Chondrocyte (in vitro differentiated cells): Measurements from ENCODE around the gene ARHGAP31. TPM values are rescaled to one million over a fixed set of nuclear protein-coding genes. Genes with fewer than 3 reads are reported as not detected.
A peak's percentile ranks its signal among the peaks of the same experiment; 100 is the strongest.

ENCODE experiments used
- DNase-seq: peaks from one replicate; pipeline ENCODE4 v3.0.0; 2021; ENCODE audit warnings: mixed read lengths, low spot score
- H3K27ac Mint-ChIP-seq: one replicate; pipeline ENCODE4 v1.8.0; 2021; ENCODE audit warnings: mild to moderate bottlenecking, moderate library complexity, mixed read lengths; ENCODE audit not compliant: unreplicated experiment
- H3K27me3 Mint-ChIP-seq: 2 replicates; pipeline ENCODE4 v1.8.0; 2021; ENCODE audit warnings: low read depth, mixed read lengths
- H3K36me3 Mint-ChIP-seq: 2 replicates; pipeline ENCODE4 v1.8.0; 2021; ENCODE audit warnings: low read depth, mixed read lengths
- H3K4me1 Mint-ChIP-seq: 2 replicates; pipeline ENCODE4 v1.8.0; 2021; ENCODE audit warnings: low read depth, mild to moderate bottlenecking, mixed read lengths
- H3K4me3 Mint-ChIP-seq: one replicate; pipeline ENCODE4 v1.8.0; 2021; ENCODE audit warnings: mild to moderate bottlenecking, moderate library complexity, mixed read lengths; ENCODE audit not compliant: unreplicated experiment
- H3K9me3 Mint-ChIP-seq: 2 replicates; pipeline ENCODE4 v1.8.0; 2021; ENCODE audit warnings: low read depth, mixed read lengths
- CTCF ChIP-seq: fragments of 200-600 bp; sonication (generic); IDR thresholded peaks from 2 replicates; pipeline ENCODE4 v1.5.0; 2021; ENCODE audit warnings: antibody characterized with exemption, mild to moderate bottlenecking, moderate library complexity
- long read RNA-seq: library from polyadenylated mRNA; stranded (forward); transcript quantifications from one replicate; pipeline ENCODE4 v2.0.0, GENCODE V29; 2021
- total RNA-seq: library from RNA; stranded (reverse); gene quantifications from 3 replicates; pipeline ENCODE4 v1.2.1, GENCODE V29; 2021

Gene ARHGAP31
- 35.2 to 50.3 TPM (median 37.1 TPM) in 3 replicates for total RNA-seq
- long read RNA-seq, full-length matches to known transcripts, result 16 of 28 reads
- long read RNA-seq, partial matches to known transcripts, result 4 of 28 reads
- long read RNA-seq, other reads (novel, unspliced or antisense), result 8 of 28 reads

- DNase-seq, result peak; percentile 90
- Mint-ChIP-seq H3K4me1 (peaks cover 52% of the 10 kb centered on the region), H3K27me3 (no peaks in the 10 kb centered on the region), H3K9me3 (no peaks in the 10 kb centered on the region), H3K27ac (peak within 1 kb of the TSS; percentile 95), H3K4me3 (peak within 1 kb of the TSS; percentile 89), H3K36me3 (peaks cover 1% of the 10 kb centered on the region)
- no peak for TF ChIP-seq CTCF
These were observed at the start of gene ARHGAP31 for GRCh38 chr3:119293871-119294695. ARHGAP31 (plus strand) TSS chr3:119294383; CDS start chr3:119294905, 522 bp downstream.

GRCh38 chr3:119245778-119246177 is 48.4 kb upstream of the ARHGAP31 start:
- Mint-ChIP-seq H3K4me1 (peaks cover 3% of the 10 kb centered on the region), H3K4me3 (no peak overlapping the region), H3K36me3 (peaks cover 6% of the 10 kb centered on the region), H3K9me3 (peaks cover 26% of the 10 kb centered on the region), H3K27me3 (no peaks in the 10 kb centered on the region), H3K27ac (peak overlapping the region; percentile 12)
- TF ChIP-seq CTCF, result no peak
- DNase-seq, result no peak

- no peak overlapping the region for H3K4me3 Mint-ChIP-seq
These were observed 39.0 kb upstream of the ARHGAP31 start for GRCh38 chr3:119255214-119255613.

DNA sequence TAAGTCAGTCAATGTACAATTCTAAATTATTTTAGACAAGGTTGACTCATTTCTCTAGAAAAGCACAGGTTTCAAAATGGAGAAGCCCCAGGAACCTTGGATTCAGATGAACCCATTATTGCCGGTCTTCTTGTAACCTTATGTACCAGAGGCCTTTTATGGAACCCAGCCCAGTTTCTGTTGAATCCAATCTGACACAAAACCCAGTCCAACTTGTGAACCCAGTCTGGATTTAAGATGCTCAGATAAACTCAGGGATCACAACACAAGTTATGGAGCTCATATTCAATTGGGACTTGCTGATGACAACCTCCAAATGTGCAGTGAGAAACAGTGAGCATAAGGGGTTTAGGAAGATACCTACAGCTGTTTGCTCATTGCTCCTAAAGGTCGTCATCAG is 37.1 kb upstream of the ARHGAP31 start:
- Mint-ChIP-seq H3K36me3 (no peaks in the 10 kb centered on the region), H3K9me3 (no peaks in the 10 kb centered on the region), H3K27me3 (no peaks in the 10 kb centered on the region), H3K27ac (no peak overlapping the region), H3K4me3 (no peak overlapping the region), H3K4me1 (peaks cover 11% of the 10 kb centered on the region)
- no peak for TF ChIP-seq CTCF
- DNase-seq, result no peak

More at GRCh38 chr3:119255214-119255613, 39.0 kb upstream of the ARHGAP31 start:
- Mint-ChIP-seq H3K27ac (no peak overlapping the region), H3K9me3 (peaks cover 9% of the 10 kb centered on the region), H3K36me3 (no peaks in the 10 kb centered on the region), H3K4me1 (peaks cover 11% of the 10 kb centered on the region), H3K27me3 (no peaks in the 10 kb centered on the region)
- no peak for TF ChIP-seq CTCF
- no peak for DNase-seq

- no peak for TF ChIP-seq CTCF
- Mint-ChIP-seq H3K4me1 (peaks cover 11% of the 10 kb centered on the region), H3K27me3 (no peaks in the 10 kb centered on the region), H3K36me3 (no peaks in the 10 kb centered on the region), H3K4me3 (no peak overlapping the region), H3K9me3 (no peaks in the 10 kb centered on the region), H3K27ac (no peak overlapping the region)
- no peak for DNase-seq
These were observed 36.4 kb upstream of the ARHGAP31 start for GRCh38 chr3:119257654-119258410.
